ENCODE results near the gene CHMP3.

- no peak for TF ChIP-seq CTCF (IDR thresholded peaks at IDR 0.05)
- TF ChIP-seq POLR2A (IDR thresholded peaks at IDR 0.05): no peak
Observed at GRCh38 chr2:86593266-86593665, 30.0 kb upstream of the CHMP3 start.

Data from testis (tissue), 2 donors.